Upper lobe of right lung (tissue), 1 donor: Measurements from ENCODE around the gene KCNAB3. TPM values are rescaled to one million over a fixed set of nuclear protein-coding genes. Genes with fewer than 3 reads are reported as not detected.

Experiments used
- ATAC-seq: fragments of 200-7000 bp; cut with Tn5 transposase; one replicate; pipeline ENCODE4 v1.9.1; 2020; ENCODE audit warnings: mild to moderate bottlenecking, moderate library complexity
- DNase-seq: peaks from one replicate; pipeline ENCODE4 v3.0.0-alpha.2; 2020
- H3K27ac ChIP-seq: fragments of 200-600 bp; one replicate; pipeline ENCODE4 v1.8.0; 2022
- H3K27me3 ChIP-seq: fragments of 200-600 bp; one replicate; pipeline ENCODE4 v1.8.0; 2022; ENCODE audit warnings: mild to moderate bottlenecking
- H3K36me3 ChIP-seq: fragments of 200-600 bp; one replicate; pipeline ENCODE4 v1.8.0; 2022
- H3K4me1 ChIP-seq: fragments of 200-600 bp; one replicate; pipeline ENCODE4 v1.8.0; 2022
- H3K4me3 ChIP-seq: fragments of 200-600 bp; one replicate; pipeline ENCODE4 v1.8.0; 2022; ENCODE audit warnings: mild to moderate bottlenecking
- H3K9me3 ChIP-seq: fragments of 200-600 bp; one replicate; pipeline ENCODE4 v1.8.0; 2022
- intact Hi-C: fragments of 100-400 bp; cut with DNase I; formaldehyde crosslinking; loops from one replicate; pipeline ENCODE4 v1.11.0; 2022
- total RNA-seq: library from RNA; stranded (reverse); fragmentation: NEBNext Ultra II Directional; extraction: Animal tissue kit (Norgen Biotek cat#: 25700); gene quantifications from one replicate; pipeline ENCODE4 v1.2.1, GENCODE V29; 2021
- TF ChIP-seq, protein P1 (sequence below): fragments of 200-600 bp; IDR thresholded peaks from one replicate; pipeline ENCODE4 v1.8.0; 2022; ENCODE audit warnings: antibody characterized with exemption
- donor health status: DM: no; HTN: yes; CAD: no; lungs with severe emphysema.

The KCNAB3 gene
- total RNA-seq, 1 donor from 2014 or later, result 5.9 TPM

DNA sequence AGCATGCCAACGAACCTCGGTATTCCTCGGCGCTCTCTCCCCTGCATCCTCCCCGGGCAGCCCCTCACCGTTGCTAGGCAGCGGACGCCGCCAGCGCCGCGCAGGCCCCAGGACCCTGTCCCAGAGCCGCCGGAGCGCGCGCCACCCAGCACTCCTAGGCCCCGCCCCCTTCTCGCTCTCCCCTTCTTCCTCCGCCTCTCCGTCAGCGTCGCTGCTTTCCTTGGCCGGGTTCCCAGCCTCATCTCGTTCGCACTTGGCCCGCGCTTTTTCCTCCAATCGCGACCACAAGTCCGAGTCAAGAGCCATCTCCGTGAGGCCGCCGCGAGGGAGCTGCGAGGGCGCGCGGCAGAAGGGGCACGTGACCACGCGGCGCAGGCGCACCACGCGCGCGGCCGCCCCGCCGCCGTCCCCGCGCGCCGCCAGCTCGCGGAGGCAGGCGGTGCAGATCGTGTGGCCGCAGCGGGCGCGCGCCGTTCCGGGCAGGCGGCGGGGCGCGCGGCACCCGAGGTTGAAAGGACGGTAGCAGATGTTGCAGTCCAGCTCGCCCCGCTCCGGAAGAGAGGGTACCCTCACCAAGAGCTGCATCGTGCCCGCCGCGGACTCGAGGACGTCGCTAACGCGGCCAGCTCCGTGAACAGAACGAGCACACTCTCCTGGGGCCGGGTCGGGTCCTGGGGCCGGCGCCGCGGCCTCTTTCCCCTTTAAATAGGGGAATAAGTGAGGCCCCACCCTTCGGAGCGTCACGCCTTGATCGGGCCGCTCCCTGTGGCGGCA is 13.9 kb downstream of the KCNAB3 start, which contains the start of gene RNF227:
Gene RNF227 (minus strand): TSS at position 679 of the 774 bp plus-strand sequence. CDS start 94 bp downstream, at position 585.
- peak within 1 kb of the TSS; percentile 62 for H3K4me3 ChIP-seq
- ATAC-seq (peak; percentile 91), DNase-seq (peak; percentile 98)
- intact Hi-C loops, result no loop called here
- no peaks in the 10 kb centered on the region for H3K9me3 ChIP-seq
- peaks cover 16% of the 10 kb centered on the region for H3K36me3 ChIP-seq
- TF ChIP-seq, protein P1, sequence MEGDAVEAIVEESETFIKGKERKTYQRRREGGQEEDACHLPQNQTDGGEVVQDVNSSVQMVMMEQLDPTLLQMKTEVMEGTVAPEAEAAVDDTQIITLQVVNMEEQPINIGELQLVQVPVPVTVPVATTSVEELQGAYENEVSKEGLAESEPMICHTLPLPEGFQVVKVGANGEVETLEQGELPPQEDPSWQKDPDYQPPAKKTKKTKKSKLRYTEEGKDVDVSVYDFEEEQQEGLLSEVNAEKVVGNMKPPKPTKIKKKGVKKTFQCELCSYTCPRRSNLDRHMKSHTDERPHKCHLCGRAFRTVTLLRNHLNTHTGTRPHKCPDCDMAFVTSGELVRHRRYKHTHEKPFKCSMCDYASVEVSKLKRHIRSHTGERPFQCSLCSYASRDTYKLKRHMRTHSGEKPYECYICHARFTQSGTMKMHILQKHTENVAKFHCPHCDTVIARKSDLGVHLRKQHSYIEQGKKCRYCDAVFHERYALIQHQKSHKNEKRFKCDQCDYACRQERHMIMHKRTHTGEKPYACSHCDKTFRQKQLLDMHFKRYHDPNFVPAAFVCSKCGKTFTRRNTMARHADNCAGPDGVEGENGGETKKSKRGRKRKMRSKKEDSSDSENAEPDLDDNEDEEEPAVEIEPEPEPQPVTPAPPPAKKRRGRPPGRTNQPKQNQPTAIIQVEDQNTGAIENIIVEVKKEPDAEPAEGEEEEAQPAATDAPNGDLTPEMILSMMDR, result no peak
- no peaks in the 10 kb centered on the region for H3K27me3 ChIP-seq
- peaks cover 22% of the 10 kb centered on the region for H3K4me1 ChIP-seq
- peak within 1 kb of the TSS; percentile 95 for H3K27ac ChIP-seq

DNA sequence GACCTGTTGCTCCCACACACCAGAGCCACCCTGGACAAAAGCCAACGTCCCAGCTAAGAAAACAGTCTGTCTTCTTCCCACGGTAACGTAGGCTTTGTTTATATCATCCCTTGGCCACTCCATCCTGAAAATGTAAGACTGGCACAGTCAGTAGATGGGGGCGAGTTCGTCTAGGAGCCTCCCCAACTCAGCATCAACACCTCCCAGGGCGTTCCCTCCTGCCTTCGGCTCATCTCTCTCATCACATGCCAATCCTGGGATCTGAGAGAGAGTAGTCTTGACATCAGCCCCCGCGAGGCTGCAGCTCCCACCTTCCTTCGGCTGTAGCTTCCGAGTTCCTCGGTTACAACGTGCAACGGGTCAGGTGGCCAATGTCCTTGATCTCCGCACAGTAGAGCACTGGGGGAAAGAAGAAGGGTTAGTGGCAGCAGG is 14.5 kb downstream of the KCNAB3 start:
- Histone ChIP-seq H3K4me3 (peak overlapping the region; percentile 62), H3K27me3 (no peaks in the 10 kb centered on the region), H3K27ac (peak overlapping the region; percentile 95), H3K9me3 (no peaks in the 10 kb centered on the region), H3K4me1 (peaks cover 22% of the 10 kb centered on the region), H3K36me3 (peaks cover 22% of the 10 kb centered on the region)
- intact Hi-C loops, result no loop called here
- ATAC-seq, result no peak
- TF ChIP-seq, protein P1, result no peak
- DNase-seq, result no peak

DNA sequence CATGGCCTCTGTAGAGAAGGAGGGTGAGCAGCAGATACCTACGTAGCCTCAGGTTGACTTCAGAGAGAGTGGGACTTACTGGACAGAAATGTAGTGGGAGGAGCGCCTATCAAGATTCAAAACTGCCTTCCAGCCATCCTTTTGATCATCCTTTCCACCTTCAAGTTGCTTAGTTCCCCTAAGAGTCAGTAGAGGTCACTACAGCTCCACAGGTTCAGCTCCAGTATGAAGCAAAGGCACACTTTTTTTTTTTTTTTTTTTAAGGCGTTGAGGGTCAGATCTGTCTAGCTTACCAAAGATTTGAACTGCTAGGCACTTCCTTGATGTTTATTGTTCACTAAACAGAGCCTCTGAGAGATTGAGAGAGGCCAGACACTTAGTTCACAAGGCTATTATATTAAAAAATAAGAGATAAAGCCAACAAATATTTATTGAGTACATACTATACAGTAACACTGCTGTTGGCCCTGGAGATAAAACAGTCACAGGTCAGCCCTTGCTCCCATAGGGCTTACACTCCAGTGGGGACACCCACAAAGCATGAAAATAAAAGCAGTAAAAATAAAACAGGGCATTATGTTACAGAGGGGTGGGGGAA is 16.6 kb downstream of the KCNAB3 start:
- peaks cover 44% of the 10 kb centered on the region for H3K36me3 ChIP-seq
- H3K4me3 ChIP-seq, result no peak overlapping the region
- no peaks in the 10 kb centered on the region for H3K9me3 ChIP-seq
- ATAC-seq, result peak; percentile 25
- no peak for DNase-seq
- TF ChIP-seq, protein P1, result peak; percentile 69
- peaks cover 22% of the 10 kb centered on the region for H3K4me1 ChIP-seq
- no peaks in the 10 kb centered on the region for H3K27me3 ChIP-seq
- no peak overlapping the region for H3K27ac ChIP-seq
- intact Hi-C loops, result loop anchor here (5.0 kb wide), 1 partner anchor 79 kb away; no protein-coding TSS in a partner anchor

DNA sequence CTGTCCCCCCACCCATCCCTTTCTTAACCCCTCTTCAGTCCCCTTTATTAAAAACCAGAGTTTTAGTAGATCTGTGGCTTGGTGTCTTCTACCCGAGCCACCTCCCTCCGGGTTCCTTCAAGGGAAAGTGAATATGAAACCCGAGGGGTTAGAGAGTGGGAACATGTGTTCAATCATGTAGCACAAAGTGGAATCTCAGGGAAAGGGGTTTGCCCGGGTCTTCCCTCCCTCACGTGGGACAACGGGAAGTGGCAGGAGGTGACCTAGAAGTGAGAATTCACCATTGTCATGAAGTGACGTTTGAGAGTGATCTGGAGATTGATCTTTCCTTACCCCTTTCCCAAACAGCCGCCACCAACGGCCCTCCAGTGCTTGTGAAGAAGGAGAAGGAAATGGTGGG is 18.5 kb downstream of the KCNAB3 start:
- intact Hi-C loops, result loop anchor here (5.0 kb wide), 1 partner anchor 81 kb away; no protein-coding TSS in a partner anchor
- Histone ChIP-seq H3K27me3 (no peaks in the 10 kb centered on the region), H3K4me1 (peaks cover 11% of the 10 kb centered on the region), H3K27ac (no peak overlapping the region), H3K36me3 (peaks cover 63% of the 10 kb centered on the region), H3K4me3 (no peak overlapping the region), H3K9me3 (no peaks in the 10 kb centered on the region)
- TF ChIP-seq, protein P1, result no peak
- ATAC-seq (no peak), DNase-seq (no peak)

DNA sequence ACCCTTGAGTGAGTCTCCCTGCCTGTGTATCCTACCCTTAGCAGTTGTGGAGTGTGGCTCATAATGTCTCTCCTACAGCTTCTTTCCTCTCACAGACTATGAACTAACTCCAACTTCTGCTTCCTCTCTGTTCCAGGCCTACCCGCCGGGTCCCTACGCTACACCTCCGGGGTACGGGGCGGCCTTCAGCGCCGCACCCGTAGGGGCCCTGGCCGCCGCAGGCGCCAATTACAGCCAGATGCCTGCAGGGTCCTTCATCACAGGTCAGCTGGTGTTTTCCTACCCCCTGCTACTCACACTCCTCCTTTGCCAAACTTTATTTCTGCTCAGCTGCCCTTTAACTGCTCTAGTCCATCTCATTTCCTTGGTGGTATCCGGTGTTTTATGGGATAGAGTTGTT is 18.9 kb downstream of the KCNAB3 start:
- Histone ChIP-seq H3K4me1 (peaks cover 11% of the 10 kb centered on the region), H3K27me3 (no peaks in the 10 kb centered on the region), H3K9me3 (no peaks in the 10 kb centered on the region), H3K36me3 (peaks cover 67% of the 10 kb centered on the region), H3K4me3 (no peak overlapping the region), H3K27ac (no peak overlapping the region)
- ATAC-seq (no peak), DNase-seq (no peak)
- TF ChIP-seq, protein P1, result no peak
- intact Hi-C loops, result loop anchor here (5.0 kb wide), 1 partner anchor 82 kb away; no protein-coding TSS in a partner anchor
